Sigmoid colon (tissue), 7 donors: ENCODE data around the gene IL24. TPM values are rescaled to one million over a fixed set of nuclear protein-coding genes. Genes with fewer than 3 reads are reported as not detected.
A peak's percentile ranks its signal among the peaks of the same experiment; 100 is the strongest.

Source experiments
- DNase-seq: peaks from one replicate; pipeline ENCODE4 v3.0.0-alpha.2; 2019
- H3K27ac ChIP-seq, 4 donors: fragments of 200-600 bp; sonication (generic); one replicate each; pipeline ENCODE4 v1.5.1; 2016 to 2019; ENCODE audit warnings: mild to moderate bottlenecking in 1 of 4
- H3K27me3 ChIP-seq, 3 donors: fragments of 200-600 bp; sonication (generic); one replicate each; pipeline ENCODE4 v1.5.1; 2019; ENCODE audit warnings: mild to moderate bottlenecking in 1 of 3
- H3K36me3 ChIP-seq, 4 donors: fragments of 200-600 bp; sonication (generic); one replicate each; pipeline ENCODE4 v1.5.1; 2016 to 2019
- H3K4me1 ChIP-seq, 4 donors: fragments of 200-600 bp; sonication (generic); one replicate each; pipeline ENCODE4 v1.5.1; 2017 to 2019
- H3K4me3 ChIP-seq, 4 donors: fragments of 200-600 bp; sonication (generic); one replicate each; pipeline ENCODE4 v1.5.1; 2017 to 2019; ENCODE audit warnings: mild to moderate bottlenecking in 2 of 4, moderate library complexity in 1 of 4
- H3K9me3 ChIP-seq, 4 donors: fragments of 200-600 bp in 3 of 4; sonication (generic) in 3 of 4; one replicate each; pipeline versions ENCODE4 v1.5.1 to v1.6.1; 2013 to 2019
- EP300 ChIP-seq, 4 donors: sonication (generic); formaldehyde crosslinking; IDR thresholded peaks; one replicate each; pipeline ENCODE4 v1.6.1; 2017; ENCODE audit warnings: antibody characterized with exemption in 4 of 4
- POLR2A ChIP-seq, 2 donors: fragments of 450-650 bp; IDR thresholded peaks; one replicate each; pipeline ENCODE4 v1.6.1; 2016; ENCODE audit warnings: antibody characterized with exemption in 2 of 2, mild to moderate bottlenecking in 2 of 2, moderate library complexity in 2 of 2
- POLR2AphosphoS5 ChIP-seq, 4 donors: sonication (generic); formaldehyde crosslinking; IDR thresholded peaks; one replicate each; pipeline ENCODE4 v1.6.1; 2017; ENCODE audit warnings: antibody characterized with exemption in 4 of 4
- WGBS, 2 donors: extraction: QIAGEN DNeasy Blood & Tissue Kit; methylation state at CpG; one replicate each; pipeline ENCODE4 v1.1.7; 2013; 5-methylcytosine and 5-hydroxymethylcytosine counted together
- intact Hi-C: fragments of 100-400 bp; cut with DNase I; formaldehyde crosslinking; loops from one replicate; pipeline ENCODE4 v1.15.1; 2023
- polyA plus RNA-seq, 3 donors: library from polyadenylated mRNA; stranded (reverse); fragments of 200-250 nt; gene quantifications; one replicate each; pipeline ENCODE4 v1.2.3, GENCODE V29; 2013
- total RNA-seq, 4 donors: library from RNA; depleted of rRNA; stranded (reverse); fragments of >200 nt; gene quantifications; one replicate each; pipeline ENCODE4 v1.1.0, GENCODE V29; 2016
- TF ChIP-seq, protein P1 (sequence below), 4 experiments: fragments of 450-650 bp in 3 of 4; fragments of 200-600 bp in 1 of 4; IDR thresholded peaks; one replicate each; pipeline ENCODE4 v1.5.1; 2016 to 2019; ENCODE audit warnings: antibody characterized with exemption in 4 of 4, mild to moderate bottlenecking in 3 of 4, moderate library complexity in 2 of 4
- donor health status: healthy with polysubstance abuse.
- donor health status: Bipolar disorder and iron deficiency.
- donor health status: healthy.

Gene IL24
- total and polyA plus RNA-seq, 7 donors, result 0.36 to 0.46 TPM; not detected in 5

DNA sequence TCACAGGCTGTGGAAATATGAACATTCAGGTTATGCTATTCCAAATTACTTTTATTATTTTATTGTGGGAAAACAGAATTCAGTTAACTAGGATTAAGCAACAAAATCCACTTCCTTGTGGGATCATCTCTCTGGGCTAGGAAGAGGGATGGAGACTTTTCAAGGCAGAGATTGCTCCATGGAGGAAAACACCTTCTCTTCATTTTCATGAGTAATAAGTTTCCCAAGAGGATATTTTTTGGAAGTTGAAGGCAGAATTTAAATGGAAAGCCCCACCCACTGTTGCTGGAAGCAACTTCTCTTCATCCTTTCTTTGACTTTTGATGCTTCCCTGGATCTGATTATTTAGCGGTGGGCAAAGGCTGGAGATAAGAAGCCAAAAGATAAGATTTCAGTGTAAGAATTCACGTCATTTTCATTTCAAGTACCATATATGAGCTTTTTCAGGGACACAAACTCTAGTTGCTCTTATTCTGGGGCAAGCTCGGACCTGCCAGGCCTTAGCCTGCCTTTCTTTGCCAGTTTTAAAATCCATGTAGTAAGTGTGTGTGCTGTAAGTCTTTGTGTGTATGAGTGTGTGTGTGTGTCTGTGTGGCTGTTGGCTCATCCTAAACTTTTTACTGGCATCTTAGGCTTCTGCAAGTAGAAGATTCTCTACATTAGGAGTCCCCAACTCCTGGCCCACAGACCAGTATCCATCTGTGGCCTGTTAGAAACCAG is 11.7 kb upstream of the IL24 start:
- TF ChIP-seq, protein P1, sequence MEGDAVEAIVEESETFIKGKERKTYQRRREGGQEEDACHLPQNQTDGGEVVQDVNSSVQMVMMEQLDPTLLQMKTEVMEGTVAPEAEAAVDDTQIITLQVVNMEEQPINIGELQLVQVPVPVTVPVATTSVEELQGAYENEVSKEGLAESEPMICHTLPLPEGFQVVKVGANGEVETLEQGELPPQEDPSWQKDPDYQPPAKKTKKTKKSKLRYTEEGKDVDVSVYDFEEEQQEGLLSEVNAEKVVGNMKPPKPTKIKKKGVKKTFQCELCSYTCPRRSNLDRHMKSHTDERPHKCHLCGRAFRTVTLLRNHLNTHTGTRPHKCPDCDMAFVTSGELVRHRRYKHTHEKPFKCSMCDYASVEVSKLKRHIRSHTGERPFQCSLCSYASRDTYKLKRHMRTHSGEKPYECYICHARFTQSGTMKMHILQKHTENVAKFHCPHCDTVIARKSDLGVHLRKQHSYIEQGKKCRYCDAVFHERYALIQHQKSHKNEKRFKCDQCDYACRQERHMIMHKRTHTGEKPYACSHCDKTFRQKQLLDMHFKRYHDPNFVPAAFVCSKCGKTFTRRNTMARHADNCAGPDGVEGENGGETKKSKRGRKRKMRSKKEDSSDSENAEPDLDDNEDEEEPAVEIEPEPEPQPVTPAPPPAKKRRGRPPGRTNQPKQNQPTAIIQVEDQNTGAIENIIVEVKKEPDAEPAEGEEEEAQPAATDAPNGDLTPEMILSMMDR (IDR thresholded peaks at IDR 0.05), result no peak
- no peak for TF ChIP-seq POLR2AphosphoS5 (IDR thresholded peaks at IDR 0.05)
- TF ChIP-seq POLR2A (IDR thresholded peaks at IDR 0.05), result no peak
- TF ChIP-seq EP300 (IDR thresholded peaks at IDR 0.05), result no peak
- Histone ChIP-seq H3K4me1 (peaks cover 0 to 3% (median 0%) of the 10 kb centered on the region in 4 donors), H3K9me3 (no peaks in the 10 kb centered on the region), H3K36me3 (no peaks in the 10 kb centered on the region), H3K27me3 (no peaks in the 10 kb centered on the region), H3K27ac (no peak overlapping the region), H3K4me3 (no peak overlapping the region)
- WGBS, 2 donors, result 85 to 88% methylated on average over 3 of the region's 3 CpGs
- intact Hi-C loops, result no loop called here
- DNase-seq, result no peak

DNA sequence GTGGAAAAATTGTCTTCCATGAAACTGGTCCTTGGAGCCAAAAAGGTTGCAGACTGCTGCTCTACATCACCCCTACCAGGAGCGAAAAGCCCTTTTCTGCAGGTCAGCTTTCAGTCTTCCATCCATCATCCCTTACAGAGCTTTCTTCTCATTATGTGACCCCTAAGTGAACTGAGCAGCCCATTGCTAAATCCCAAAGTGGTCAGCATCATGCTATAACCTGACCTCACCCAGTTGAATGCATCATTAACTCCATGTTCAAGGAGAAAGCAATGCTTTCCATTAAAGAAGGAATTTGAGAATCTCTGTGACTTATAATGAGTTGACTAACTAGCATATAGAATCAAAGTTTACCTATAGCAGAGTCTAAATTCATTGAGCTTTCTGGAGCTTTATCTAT is 10.4 kb upstream of the IL24 start:
- Histone ChIP-seq H3K27ac (no peak overlapping the region), H3K36me3 (no peaks in the 10 kb centered on the region), H3K9me3 (no peaks in the 10 kb centered on the region), H3K4me1 (peaks cover 0 to 5% (median 0%) of the 10 kb centered on the region in 4 donors), H3K27me3 (no peaks in the 10 kb centered on the region), H3K4me3 (no peak overlapping the region)
- no peak for DNase-seq
- TF ChIP-seq, protein P1 (IDR thresholded peaks at IDR 0.05), result no peak
- TF ChIP-seq POLR2A (IDR thresholded peaks at IDR 0.05) (no peak), POLR2AphosphoS5 (IDR thresholded peaks at IDR 0.05) (no peak), EP300 (IDR thresholded peaks at IDR 0.05) (no peak)
- 96 to 97% methylated on average over 1 of the region's 1 CpG for WGBS, 2 donors
- intact Hi-C loops, result no loop called here

DNA sequence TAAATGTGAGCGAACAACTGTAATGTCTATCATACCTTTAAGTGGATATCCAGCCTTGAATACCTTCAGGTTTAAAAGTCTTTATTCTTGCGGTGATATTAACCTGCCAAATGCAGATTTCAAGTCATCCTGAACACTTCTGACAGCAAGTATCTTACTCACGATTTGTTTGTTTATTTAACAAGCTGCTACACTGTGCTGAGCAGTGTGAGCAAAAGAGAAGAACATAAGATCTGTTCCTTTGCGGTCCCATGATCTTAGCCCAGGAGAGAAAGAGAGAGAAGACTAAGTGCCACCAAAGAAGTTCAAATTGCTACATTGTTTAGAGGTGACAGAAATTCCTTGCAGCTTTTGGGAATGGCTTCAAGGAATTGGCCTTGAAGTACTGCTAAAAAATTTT is 9.5 kb upstream of the IL24 start:
- Histone ChIP-seq H3K27me3 (no peaks in the 10 kb centered on the region), H3K36me3 (no peaks in the 10 kb centered on the region), H3K4me3 (no peak overlapping the region), H3K4me1 (peaks cover 0 to 5% (median 0%) of the 10 kb centered on the region in 4 donors), H3K9me3 (no peaks in the 10 kb centered on the region), H3K27ac (no peak overlapping the region)
- no peak for TF ChIP-seq POLR2A (IDR thresholded peaks at IDR 0.05)
- no peak for TF ChIP-seq EP300 (IDR thresholded peaks at IDR 0.05)
- TF ChIP-seq POLR2AphosphoS5 (IDR thresholded peaks at IDR 0.05), result no peak
- TF ChIP-seq, protein P1 (IDR thresholded peaks at IDR 0.05), result no peak
- intact Hi-C loops, result no loop called here
- no peak for DNase-seq
- WGBS, 2 donors, result 69 to 81% methylated on average over 4 of the region's 4 CpGs

DNA sequence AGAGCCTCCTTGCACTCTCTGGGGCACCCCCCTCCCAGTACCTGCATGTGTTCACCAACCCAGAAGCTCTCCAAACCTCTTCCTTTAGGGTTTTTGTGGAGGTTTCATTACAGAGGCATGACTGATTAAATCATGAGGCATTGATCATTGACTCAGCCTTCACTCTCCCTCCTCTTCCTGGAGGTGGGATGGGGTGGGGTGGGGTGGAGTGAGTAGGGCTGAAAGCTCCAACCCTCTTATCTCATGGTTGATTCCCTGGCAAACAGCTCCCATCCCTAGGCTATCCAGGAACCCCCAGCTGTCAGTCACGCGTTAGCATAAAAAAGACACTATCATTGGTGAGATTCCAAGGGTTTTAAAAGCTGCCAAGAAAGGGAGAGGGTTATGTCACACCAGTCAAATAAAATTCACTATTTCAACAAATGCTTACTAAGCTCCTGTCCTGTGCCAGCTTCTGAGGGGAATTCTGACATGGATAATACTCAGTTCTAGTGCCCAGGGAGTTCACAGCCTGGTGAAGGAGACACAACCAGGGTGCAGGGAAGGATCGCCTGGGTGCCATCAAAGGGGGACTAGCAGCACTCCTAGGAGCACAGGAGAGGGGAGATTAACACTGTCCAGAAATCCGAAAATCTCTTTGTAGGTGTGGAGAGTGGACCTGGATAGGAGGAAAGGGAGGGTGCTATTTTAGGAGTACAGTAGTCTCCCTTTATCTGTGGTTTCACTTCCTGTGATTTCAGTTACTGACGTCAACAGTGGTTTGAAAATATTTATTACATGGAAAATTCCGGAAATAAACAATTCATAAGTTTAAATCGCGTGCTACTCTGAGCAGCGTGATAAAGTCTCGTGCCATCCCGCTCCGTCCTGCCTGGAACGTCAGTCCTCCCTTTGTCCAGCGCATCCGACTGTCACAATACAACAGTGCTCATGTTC is 6.8 kb upstream of the IL24 start:
- H3K27me3 ChIP-seq, result no peaks in the 10 kb centered on the region
- no peak overlapping the region for H3K4me3 ChIP-seq
- no peak for TF ChIP-seq POLR2A (IDR thresholded peaks at IDR 0.05)
- TF ChIP-seq EP300 (IDR thresholded peaks at IDR 0.05), result peak in 1 of 4 donors; percentile 48
- peak in 1 of 4 donors; percentile 42 for TF ChIP-seq POLR2AphosphoS5 (IDR thresholded peaks at IDR 0.05)
- TF ChIP-seq, protein P1 (IDR thresholded peaks at IDR 0.05), result no peak
- DNase-seq, result no peak
- peaks cover 0 to 5% (median 0%) of the 10 kb centered on the region in 4 donors for H3K4me1 ChIP-seq
- intact Hi-C loops, result no loop called here
- no peaks in the 10 kb centered on the region for H3K36me3 ChIP-seq
- 51 to 71% methylated on average over 15 of the region's 15 CpGs for WGBS, 2 donors
- H3K9me3 ChIP-seq, result no peaks in the 10 kb centered on the region
- H3K27ac ChIP-seq, result no peak overlapping the region
